WTC11 (cell line): Measurements from ENCODE around the gene SVIL. TPM values are rescaled to one million over a fixed set of nuclear protein-coding genes. Genes with fewer than 3 reads are reported as not detected.

Source experiments
- ATAC-seq: fragments of 200-7000 bp; cut with Tn5 transposase; 2 replicates; pipeline ENCODE4 v1.10.0; 2021; ENCODE audit warnings: mild to moderate bottlenecking, moderate library complexity
- CTCF ChIA-PET: fragments of 300-600 bp; sonication (Branson Sonifier 250); formaldehyde crosslinking; loops from one replicate; lab custom pipeline; 2021; ENCODE audit warnings: antibody characterized with exemption; lab: Charles Lee
- POLR2A ChIA-PET: fragments of 350-600 bp; sonication (Branson Sonifier 250); formaldehyde crosslinking; loops from one replicate; lab custom pipeline; 2021; ENCODE audit warnings: antibody characterized with exemption; lab: Charles Lee
- DNase-seq: peaks from one replicate; pipeline ENCODE4 v3.0.0; 2021; ENCODE audit warnings: low spot score
- H3K27ac Mint-ChIP-seq: 2 replicates; pipeline ENCODE4 v1.8.0; 2021; ENCODE audit warnings: mixed read lengths
- H3K27me3 Mint-ChIP-seq: 2 replicates; pipeline ENCODE4 v1.8.0; 2021; ENCODE audit warnings: low read depth, mild to moderate bottlenecking, moderate library complexity, mixed read lengths
- H3K36me3 Mint-ChIP-seq: 2 replicates; pipeline ENCODE4 v1.8.0; 2021; ENCODE audit warnings: mixed read lengths
- H3K4me1 Mint-ChIP-seq: 2 replicates; pipeline ENCODE4 v1.8.0; 2022; ENCODE audit warnings: mixed read lengths
- H3K4me3 Mint-ChIP-seq: 2 replicates; pipeline ENCODE4 v1.8.0; 2021; ENCODE audit warnings: mild to moderate bottlenecking, moderate library complexity, mixed read lengths
- H3K9me3 Mint-ChIP-seq: 2 replicates; pipeline ENCODE4 v1.8.0; 2021; ENCODE audit warnings: mixed read lengths
- CREB1 ChIP-seq: sonication (generic); formaldehyde crosslinking; IDR thresholded peaks from 2 replicates; pipeline ENCODE4 v1.8.0; 2023; ENCODE audit warnings: mild to moderate bottlenecking, missing genetic modification reagents
- CREM ChIP-seq: sonication (generic); formaldehyde crosslinking; IDR thresholded peaks from 2 replicates; pipeline ENCODE4 v1.8.1; 2022; ENCODE audit warnings: mild to moderate bottlenecking, missing genetic modification reagents, moderate library complexity
- ELF4 ChIP-seq: sonication (generic); formaldehyde crosslinking; IDR thresholded peaks from 2 replicates; pipeline ENCODE4 v1.8.1; 2022; ENCODE audit warnings: low read depth, mild to moderate bottlenecking, moderate library complexity, missing genetic modification reagents
- ESRRA ChIP-seq: sonication (generic); formaldehyde crosslinking; IDR thresholded peaks from 2 replicates; pipeline ENCODE4 v1.8.1; 2022; ENCODE audit warnings: mild to moderate bottlenecking, missing genetic modification reagents, borderline replicate concordance
- ETV6 ChIP-seq: sonication (generic); formaldehyde crosslinking; IDR thresholded peaks from 2 replicates; pipeline ENCODE4 v1.8.1; 2022; ENCODE audit warnings: mild to moderate bottlenecking, missing genetic modification reagents
- FOXK1 ChIP-seq: sonication (generic); formaldehyde crosslinking; IDR thresholded peaks from 2 replicates; pipeline ENCODE4 v1.8.0; 2022; ENCODE audit warnings: mild to moderate bottlenecking, moderate library complexity, missing genetic modification reagents
- IRF2 ChIP-seq: sonication (generic); formaldehyde crosslinking; IDR thresholded peaks from 2 replicates; pipeline ENCODE4 v1.8.0; 2022; ENCODE audit warnings: low read depth, missing genetic modification reagents, borderline replicate concordance
- JAZF1 ChIP-seq: fragments of 250-450 bp; sonication (Bioruptor Pico); IDR thresholded peaks from 2 replicates; pipeline ENCODE4 v1.9.0; 2021; ENCODE audit warnings: moderate library complexity, mild to moderate bottlenecking, inconsistent platforms
- JUN ChIP-seq: sonication (generic); formaldehyde crosslinking; IDR thresholded peaks from 2 replicates; pipeline ENCODE4 v1.8.0; 2023; ENCODE audit warnings: mild to moderate bottlenecking, missing genetic modification reagents
- MYBL2 ChIP-seq: sonication (generic); formaldehyde crosslinking; IDR thresholded peaks from 2 replicates; pipeline ENCODE4 v1.8.1; 2023; ENCODE audit warnings: mild to moderate bottlenecking, moderate library complexity, missing genetic modification reagents
- NFATC4 ChIP-seq: fragments of 250-450 bp; sonication (Bioruptor Pico); IDR thresholded peaks from 2 replicates; pipeline ENCODE4 v1.9.0; 2021; ENCODE audit warnings: mild to moderate bottlenecking
- NFE2L1 ChIP-seq: sonication (generic); formaldehyde crosslinking; IDR thresholded peaks from 2 replicates; pipeline ENCODE4 v1.8.1; 2023; ENCODE audit warnings: missing genetic modification reagents
- NR2C2 ChIP-seq: sonication (generic); formaldehyde crosslinking; IDR thresholded peaks from 2 replicates; pipeline ENCODE4 v1.8.0; 2022; ENCODE audit warnings: mild to moderate bottlenecking, missing genetic modification reagents
- NR3C1 ChIP-seq: sonication (generic); formaldehyde crosslinking; conservative IDR thresholded peaks from 2 replicates; pipeline ENCODE4 v1.8.1; 2023; ENCODE audit warnings: low read depth, mild to moderate bottlenecking, missing genetic modification reagents
- OVOL2 ChIP-seq: fragments of 250-450 bp; sonication (Bioruptor Pico); IDR thresholded peaks from 2 replicates; pipeline ENCODE4 v1.9.0; 2021; ENCODE audit warnings: mild to moderate bottlenecking, borderline replicate concordance
- PRRX2 ChIP-seq: fragments of 250-450 bp; sonication (Bioruptor Pico); IDR thresholded peaks from 2 replicates; pipeline ENCODE4 v1.8.0; 2021; ENCODE audit warnings: mild to moderate bottlenecking
- SMAD4 ChIP-seq: sonication (generic); formaldehyde crosslinking; IDR thresholded peaks from 2 replicates; pipeline ENCODE4 v1.8.0; 2022; ENCODE audit warnings: mild to moderate bottlenecking, missing genetic modification reagents
- SOX15 ChIP-seq: fragments of 250-450 bp; sonication (Bioruptor Pico); IDR thresholded peaks from 2 replicates; pipeline ENCODE4 v1.9.0; 2021; ENCODE audit warnings: mild to moderate bottlenecking
- SP1 ChIP-seq: sonication (generic); formaldehyde crosslinking; conservative IDR thresholded peaks from 2 replicates; pipeline ENCODE4 v1.8.1; 2022; ENCODE audit warnings: missing genetic modification reagents
- TEAD4 ChIP-seq: sonication (generic); formaldehyde crosslinking; IDR thresholded peaks from 2 replicates; pipeline ENCODE4 v1.8.0; 2022; ENCODE audit warnings: mild to moderate bottlenecking, missing genetic modification reagents
- ZBTB21 ChIP-seq: sonication (generic); formaldehyde crosslinking; IDR thresholded peaks from 2 replicates; pipeline ENCODE4 v1.8.1; 2023; ENCODE audit warnings: mild to moderate bottlenecking, missing genetic modification reagents, borderline replicate concordance
- total RNA-seq: library from RNA; stranded (reverse); gene quantifications from 3 replicates; pipeline ENCODE4 v1.2.3, GENCODE V29; 2021
- TF ChIP-seq, protein P1 (sequence below): fragments of 250-450 bp; sonication (Bioruptor Pico); IDR thresholded peaks from 2 replicates; pipeline ENCODE4 v2.1.2; 2022; ENCODE audit warnings: mild to moderate bottlenecking, moderate library complexity
- TF ChIP-seq, protein P2 (sequence below): sonication (generic); formaldehyde crosslinking; IDR thresholded peaks from 2 replicates; pipeline ENCODE4 v1.8.1; 2022; ENCODE audit warnings: low read depth, mild to moderate bottlenecking, moderate library complexity, missing genetic modification reagents, borderline replicate concordance
- TF ChIP-seq, protein P3 (sequence below): sonication (generic); formaldehyde crosslinking; IDR thresholded peaks from 2 replicates; pipeline ENCODE4 v1.8.0; 2022; ENCODE audit warnings: mild to moderate bottlenecking, missing genetic modification reagents
- TF ChIP-seq, protein P4 (sequence below): sonication (generic); formaldehyde crosslinking; IDR thresholded peaks from 2 replicates; pipeline ENCODE4 v1.8.0; 2022; ENCODE audit warnings: mild to moderate bottlenecking, missing genetic modification reagents
- TF ChIP-seq, protein P5 (sequence below): fragments of 250-450 bp; sonication (Bioruptor Pico); conservative IDR thresholded peaks from 2 replicates; pipeline ENCODE4 v1.9.0; 2021; ENCODE audit warnings: mild to moderate bottlenecking
- TF ChIP-seq, protein P6 (sequence below): sonication (generic); formaldehyde crosslinking; IDR thresholded peaks from 2 replicates; pipeline ENCODE4 v1.8.0; 2022; ENCODE audit warnings: mild to moderate bottlenecking, missing genetic modification reagents

The SVIL gene
- total RNA-seq, 1 experiment from 2014 or later: 27.1 TPM

DNA sequence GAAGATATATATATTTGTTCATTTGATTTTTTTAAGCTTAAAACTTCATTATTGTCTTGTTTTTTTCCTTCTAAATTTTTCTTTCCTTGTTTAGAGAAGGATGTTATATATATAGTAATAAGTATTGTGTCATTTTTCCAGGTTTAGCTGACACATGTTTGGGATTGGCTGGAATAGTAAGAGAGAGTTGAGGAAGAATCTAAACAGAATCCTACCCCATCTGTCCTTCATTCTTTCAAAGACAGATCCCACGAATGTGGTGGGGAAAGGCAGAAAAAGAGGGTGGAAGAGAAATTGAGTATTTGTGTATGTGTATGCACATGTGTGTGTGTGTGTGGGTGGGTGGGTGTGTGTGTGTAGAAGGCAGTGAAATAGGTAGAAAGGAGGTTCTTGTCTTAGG, 132.4 kb downstream of the SVIL start:
- ATAC-seq (no peak), DNase-seq (no peak)
- no peak overlapping the region for H3K4me3 Mint-ChIP-seq
- no peaks in the 10 kb centered on the region for H3K27me3 Mint-ChIP-seq
- no peaks in the 10 kb centered on the region for H3K9me3 Mint-ChIP-seq
- no peak for TF ChIP-seq NR3C1 (CRISPR knock-in tag)
- TF ChIP-seq NR2C2 (CRISPR knock-in tag): no peak
- TF ChIP-seq IRF2: no peak
- TF ChIP-seq ESRRA (CRISPR knock-in tag): no peak
- TF ChIP-seq SMAD4 (CRISPR knock-in tag): no peak
- TF ChIP-seq, protein P1, sequence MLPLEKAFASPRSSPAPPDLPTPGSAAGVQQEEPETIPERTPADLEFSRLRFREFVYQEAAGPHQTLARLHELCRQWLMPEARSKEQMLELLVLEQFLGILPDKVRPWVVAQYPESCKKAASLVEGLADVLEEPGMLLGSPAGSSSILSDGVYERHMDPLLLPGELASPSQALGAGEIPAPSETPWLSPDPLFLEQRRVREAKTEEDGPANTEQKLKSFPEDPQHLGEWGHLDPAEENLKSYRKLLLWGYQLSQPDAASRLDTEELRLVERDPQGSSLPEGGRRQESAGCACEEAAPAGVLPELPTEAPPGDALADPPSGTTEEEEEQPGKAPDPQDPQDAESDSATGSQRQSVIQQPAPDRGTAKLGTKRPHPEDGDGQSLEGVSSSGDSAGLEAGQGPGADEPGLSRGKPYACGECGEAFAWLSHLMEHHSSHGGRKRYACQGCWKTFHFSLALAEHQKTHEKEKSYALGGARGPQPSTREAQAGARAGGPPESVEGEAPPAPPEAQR (CRISPR knock-in tag): no peak
- no peak for TF ChIP-seq NFE2L1
- TF ChIP-seq, protein P2, sequence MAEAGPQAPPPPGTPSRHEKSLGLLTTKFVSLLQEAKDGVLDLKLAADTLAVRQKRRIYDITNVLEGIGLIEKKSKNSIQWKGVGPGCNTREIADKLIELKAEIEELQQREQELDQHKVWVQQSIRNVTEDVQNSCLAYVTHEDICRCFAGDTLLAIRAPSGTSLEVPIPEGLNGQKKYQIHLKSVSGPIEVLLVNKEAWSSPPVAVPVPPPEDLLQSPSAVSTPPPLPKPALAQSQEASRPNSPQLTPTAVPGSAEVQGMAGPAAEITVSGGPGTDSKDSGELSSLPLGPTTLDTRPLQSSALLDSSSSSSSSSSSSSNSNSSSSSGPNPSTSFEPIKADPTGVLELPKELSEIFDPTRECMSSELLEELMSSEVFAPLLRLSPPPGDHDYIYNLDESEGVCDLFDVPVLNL (CRISPR knock-in tag): no peak
- TF ChIP-seq, protein P3, sequence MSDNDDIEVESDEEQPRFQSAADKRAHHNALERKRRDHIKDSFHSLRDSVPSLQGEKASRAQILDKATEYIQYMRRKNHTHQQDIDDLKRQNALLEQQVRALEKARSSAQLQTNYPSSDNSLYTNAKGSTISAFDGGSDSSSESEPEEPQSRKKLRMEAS (CRISPR knock-in tag): no peak
- TF ChIP-seq FOXK1 (CRISPR knock-in tag): no peak
- TF ChIP-seq TEAD4 (CRISPR knock-in tag): no peak
- TF ChIP-seq, protein P4, sequence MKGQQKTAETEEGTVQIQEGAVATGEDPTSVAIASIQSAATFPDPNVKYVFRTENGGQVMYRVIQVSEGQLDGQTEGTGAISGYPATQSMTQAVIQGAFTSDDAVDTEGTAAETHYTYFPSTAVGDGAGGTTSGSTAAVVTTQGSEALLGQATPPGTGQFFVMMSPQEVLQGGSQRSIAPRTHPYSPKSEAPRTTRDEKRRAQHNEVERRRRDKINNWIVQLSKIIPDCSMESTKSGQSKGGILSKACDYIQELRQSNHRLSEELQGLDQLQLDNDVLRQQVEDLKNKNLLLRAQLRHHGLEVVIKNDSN (CRISPR knock-in tag): no peak
- no peak for TF ChIP-seq MYBL2
- no peak for TF ChIP-seq CREM (CRISPR knock-in tag)
- TF ChIP-seq ELF4 (CRISPR knock-in tag): no peak
- TF ChIP-seq ETV6 (CRISPR knock-in tag): no peak
- TF ChIP-seq SP1: no peak
- no peak for TF ChIP-seq CREB1 (CRISPR knock-in tag)
- no peak for TF ChIP-seq ZBTB21 (CRISPR knock-in tag)
- ChIA-PET CTCF (interaction anchor here (0.8 to 1.7 kb wide), 3 partner anchors 11 to 33 kb away, joined by 3 to 8 read pairs (median 4); no protein-coding TSS in a partner anchor), POLR2A (no interaction called here)
- no peak overlapping the region for H3K27ac Mint-ChIP-seq
- peaks cover 7% of the 10 kb centered on the region for H3K36me3 Mint-ChIP-seq
- H3K4me1 Mint-ChIP-seq: peaks cover 5% of the 10 kb centered on the region

DNA sequence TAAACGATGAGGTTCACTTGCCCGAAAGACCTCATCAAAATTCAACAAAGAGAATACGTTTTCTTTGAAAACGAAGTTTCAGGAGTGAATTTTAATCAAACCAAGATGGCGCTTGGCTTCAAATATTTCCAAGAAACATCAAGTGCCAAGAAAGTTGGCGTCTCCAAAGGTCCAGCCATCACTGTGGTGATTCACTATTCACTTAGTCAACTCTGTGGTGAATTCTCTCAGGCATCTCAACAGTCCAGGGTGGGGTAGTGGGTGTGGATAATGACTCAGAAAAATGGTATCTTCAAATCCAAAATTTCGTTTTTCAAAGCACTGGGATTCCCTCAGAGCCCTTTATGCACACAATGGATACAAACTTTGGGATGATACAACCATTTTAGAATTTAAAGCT, 133.1 kb downstream of the SVIL start:
- TF ChIP-seq JAZF1 (CRISPR knock-in tag) (no peak), OVOL2 (CRISPR knock-in tag) (no peak), PRRX2 (CRISPR knock-in tag) (no peak), NFATC4 (CRISPR knock-in tag) (no peak), SOX15 (no peak), JUN (CRISPR knock-in tag) (no peak)
- TF ChIP-seq, protein P5, sequence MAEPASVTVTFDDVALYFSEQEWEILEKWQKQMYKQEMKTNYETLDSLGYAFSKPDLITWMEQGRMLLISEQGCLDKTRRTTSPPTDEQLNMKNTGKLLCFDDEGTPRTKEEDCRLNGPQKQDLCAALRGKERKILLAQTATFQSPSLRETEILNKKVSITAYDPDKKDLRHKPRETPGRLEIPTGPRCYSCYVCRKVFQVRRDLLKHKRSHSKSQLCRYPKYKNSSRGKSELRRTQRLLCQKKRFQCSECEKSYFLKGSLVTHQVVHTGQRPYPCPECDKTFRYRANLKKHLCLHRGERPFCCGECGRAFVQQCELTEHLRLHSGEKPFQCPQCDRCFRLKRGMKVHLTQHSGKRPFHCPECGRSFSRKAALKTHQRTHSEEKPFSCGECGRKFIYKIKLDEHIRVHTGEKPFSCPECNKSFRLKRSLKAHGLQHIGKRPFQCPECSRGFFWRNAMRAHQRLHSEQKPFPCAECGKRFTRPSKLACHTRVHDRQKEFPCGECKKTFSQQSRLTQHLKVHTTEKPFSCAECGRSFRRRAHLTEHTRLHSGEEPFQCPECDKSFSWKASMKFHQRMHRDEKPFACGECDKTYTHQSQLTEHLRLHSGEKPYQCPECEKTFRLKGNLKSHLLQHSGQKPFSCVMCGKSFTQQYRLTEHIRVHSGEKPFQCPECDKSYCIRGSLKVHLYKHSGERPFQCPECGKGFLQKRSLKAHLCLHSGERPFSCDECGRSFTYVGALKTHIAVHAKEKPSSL: no peak
- TF ChIP-seq, protein P6, sequence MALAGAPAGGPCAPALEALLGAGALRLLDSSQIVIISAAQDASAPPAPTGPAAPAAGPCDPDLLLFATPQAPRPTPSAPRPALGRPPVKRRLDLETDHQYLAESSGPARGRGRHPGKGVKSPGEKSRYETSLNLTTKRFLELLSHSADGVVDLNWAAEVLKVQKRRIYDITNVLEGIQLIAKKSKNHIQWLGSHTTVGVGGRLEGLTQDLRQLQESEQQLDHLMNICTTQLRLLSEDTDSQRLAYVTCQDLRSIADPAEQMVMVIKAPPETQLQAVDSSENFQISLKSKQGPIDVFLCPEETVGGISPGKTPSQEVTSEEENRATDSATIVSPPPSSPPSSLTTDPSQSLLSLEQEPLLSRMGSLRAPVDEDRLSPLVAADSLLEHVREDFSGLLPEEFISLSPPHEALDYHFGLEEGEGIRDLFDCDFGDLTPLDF (CRISPR knock-in tag): no peak
- H3K9me3 Mint-ChIP-seq: no peaks in the 10 kb centered on the region
- ChIA-PET POLR2A (no interaction called here), CTCF (interaction anchor here (0.8 to 1.1 kb wide), 2 partner anchors 11 to 16 kb away, joined by 3 to 4 read pairs; no protein-coding TSS in a partner anchor)
- H3K36me3 Mint-ChIP-seq: peaks cover 7% of the 10 kb centered on the region
- no peak for ATAC-seq
- H3K4me3 Mint-ChIP-seq: no peak overlapping the region
- DNase-seq: no peak
- H3K27ac Mint-ChIP-seq: no peak overlapping the region
- peaks cover 9% of the 10 kb centered on the region for H3K4me1 Mint-ChIP-seq
- H3K27me3 Mint-ChIP-seq: no peaks in the 10 kb centered on the region
